H1 (cell line): ENCODE results near the gene LCORL. TPM values are rescaled to one million over a fixed set of nuclear protein-coding genes. Genes with fewer than 3 reads are reported as not detected.

Source experiments
- CTCF ChIA-PET: fragments of 300-600 bp; sonication (Branson Sonifier 250); formaldehyde crosslinking; loops from one replicate; lab custom pipeline; 2021; ENCODE audit not compliant: partially characterized antibody; lab: Charles Lee
- POLR2A ChIA-PET: fragments of 300-600 bp; sonication (Branson Sonifier 250); formaldehyde crosslinking; loops from one replicate; lab custom pipeline; 2021; ENCODE audit warnings: inconsistent platforms; ENCODE audit not compliant: partially characterized antibody; lab: Charles Lee
- DNase-seq, 2 experiments: peaks; one replicate each; pipeline versions ENCODE4 v3.0.0 to v3.0.0-alpha.2; 2010 to 2022; ENCODE audit warnings: low spot score in 2 of 2, low read depth in 1 of 2, mixed read lengths in 1 of 2
- FAIRE-seq: peaks from 2 replicates; lab custom pipeline; 2011; peaks lifted over from hg19 to GRCh38; lab: Jason Lieb, UNC
- H2AFZ ChIP-seq: 2 replicates; pipeline ENCODE4 v1.8.1; 2012; ENCODE audit warnings: low read length, inconsistent platforms
- H2AK5ac ChIP-seq: 2 replicates; pipeline ENCODE4 v1.6.1; 2013; ENCODE audit warnings: low read depth, low read length
- H2BK120ac ChIP-seq: replicated peaks from 2 replicates; pipeline ENCODE3; 2013; ENCODE audit warnings: low read depth, low read length, inconsistent platforms
- H2BK12ac ChIP-seq: 2 replicates; pipeline ENCODE4 v1.6.1; 2013; ENCODE audit warnings: low read depth, low read length
- H2BK15ac ChIP-seq: 2 replicates; pipeline ENCODE4 v1.6.1; 2013; ENCODE audit warnings: low read length
- H2BK20ac ChIP-seq: 2 replicates; pipeline ENCODE4 v1.6.1; 2013; ENCODE audit warnings: low read length
- H2BK5ac ChIP-seq: 2 replicates; pipeline ENCODE4 v1.6.1; 2013; ENCODE audit warnings: low read depth, low read length
- H3K14ac ChIP-seq: 2 replicates; pipeline ENCODE4 v1.6.1; 2013; ENCODE audit warnings: inconsistent platforms; ENCODE audit not compliant: insufficient read length
- H3K18ac ChIP-seq: 2 replicates; pipeline ENCODE4 v1.6.1; 2013; ENCODE audit warnings: low read length; ENCODE audit errors: extremely low read depth
- H3K23ac ChIP-seq: 2 replicates; pipeline ENCODE4 v1.6.1; 2013; ENCODE audit warnings: inconsistent platforms; ENCODE audit not compliant: insufficient read length
- H3K23me2 ChIP-seq: 2 replicates; pipeline ENCODE4 v1.6.1; 2013; ENCODE audit warnings: low read depth, low read length
- H3K27ac ChIP-seq: 2 replicates; pipeline ENCODE4 v1.6.1; 2011; ENCODE audit warnings: low read depth, low read length, inconsistent platforms
- H3K27me3 ChIP-seq, 4 experiments: replicated peaks in 1 of 4; 1 replicate in 1 of 4; 2 replicates in 3 of 4; pipeline versions ENCODE4 v1.6.1 to v1.8.1; 2011 to 2013; ENCODE audit warnings: low read length in 3 of 4, mild to moderate bottlenecking in 3 of 4, inconsistent platforms in 2 of 4, mixed read lengths in 2 of 4, moderate library complexity in 1 of 4; ENCODE audit not compliant: control insufficient read depth in 3 of 4, insufficient read depth in 3 of 4; ENCODE audit errors: extremely low read depth in 1 of 4
- H3K36me3 ChIP-seq, 4 experiments: 2 replicates each; pipeline versions ENCODE4 v1.6.1 to v1.8.1; 2011 to 2013; ENCODE audit warnings: mild to moderate bottlenecking in 4 of 4, low read length in 3 of 4, moderate library complexity in 2 of 4, control low read depth in 1 of 4, inconsistent platforms in 1 of 4; ENCODE audit not compliant: insufficient read depth in 4 of 4, control insufficient read depth in 2 of 4
- H3K4ac ChIP-seq: replicated peaks from 2 replicates; pipeline ENCODE3; 2013; ENCODE audit warnings: low read length, low read depth, mixed read lengths, inconsistent platforms; ENCODE audit not compliant: insufficient read length
- H3K4me1 ChIP-seq, 4 experiments: replicated peaks in 1 of 4; 1 replicate in 1 of 4; 2 replicates in 3 of 4; pipeline versions ENCODE4 v1.6.1 to v1.8.1; 2011 to 2013; ENCODE audit warnings: low read length in 3 of 4, inconsistent platforms in 2 of 4, mixed read lengths in 1 of 4; ENCODE audit not compliant: insufficient read depth in 4 of 4, control insufficient read depth in 3 of 4
- H3K4me2 ChIP-seq, 2 experiments: 2 replicates each; pipeline versions ENCODE4 v1.6.1 to v1.8.1; 2011 to 2013; ENCODE audit warnings: low read depth in 2 of 2, low read length in 2 of 2, control low read depth in 1 of 2, inconsistent platforms in 1 of 2, mild to moderate bottlenecking in 1 of 2; ENCODE audit not compliant: insufficient read depth in 1 of 2
- H3K4me3 ChIP-seq, 4 experiments: fragments of 200-600, 300-600 bp in 1 of 4; sonication (generic), shearing (Covaris generic), sonication (Bioruptor Twin) in 1 of 4; 2 replicates each; pipeline versions ENCODE4 v1.5.1 to v1.8.1; 2011 to 2016; ENCODE audit warnings: low read length in 4 of 4, low read depth in 3 of 4, control low read depth in 2 of 4, inconsistent platforms in 2 of 4, mild to moderate bottlenecking in 2 of 4, mixed read lengths in 1 of 4, moderate library complexity in 1 of 4; ENCODE audit not compliant: insufficient read depth in 2 of 4; ENCODE audit errors: extremely low read depth in 1 of 4
- H3K56ac ChIP-seq: replicated peaks from 2 replicates; pipeline ENCODE3; 2013; ENCODE audit warnings: low read depth, mild to moderate bottlenecking, mixed read lengths, low read length, inconsistent platforms; ENCODE audit not compliant: insufficient read length
- H3K79me1 ChIP-seq: 2 replicates; pipeline ENCODE4 v1.6.1; 2013; ENCODE audit warnings: low read depth, low read length, control low read depth
- H3K79me2 ChIP-seq, 2 experiments: 2 replicates each; pipeline versions ENCODE4 v1.6.1 to v1.8.1; 2012 to 2013; ENCODE audit warnings: low read length in 2 of 2, mild to moderate bottlenecking in 2 of 2, inconsistent platforms in 1 of 2; ENCODE audit not compliant: insufficient read depth in 2 of 2, control insufficient read depth in 1 of 2
- H3K9ac ChIP-seq, 4 experiments: replicated peaks in 1 of 4; 1 replicate in 1 of 4; 2 replicates in 3 of 4; pipeline versions ENCODE4 v1.6.1 to v1.8.1; 2011 to 2013; ENCODE audit warnings: low read depth in 3 of 4, low read length in 3 of 4, control low read depth in 2 of 4, mild to moderate bottlenecking in 2 of 4, moderate library complexity in 2 of 4, inconsistent platforms in 1 of 4; ENCODE audit errors: extremely low read depth in 1 of 4
- H3K9me3 ChIP-seq, 2 experiments: 2 replicates each; pipeline versions ENCODE4 v1.6.1 to v1.8.1; 2012 to 2013; ENCODE audit warnings: mild to moderate bottlenecking in 2 of 2, moderate library complexity in 2 of 2, control low read depth in 1 of 2, inconsistent platforms in 1 of 2, low read depth in 1 of 2, low read length in 1 of 2, mixed read lengths in 1 of 2; ENCODE audit not compliant: insufficient read depth in 2 of 2
- H4K20me1 ChIP-seq, 2 experiments: replicated peaks in 1 of 2; 2 replicates each; pipeline versions ENCODE3 to v1.8.1; 2011 to 2013; ENCODE audit warnings: inconsistent platforms in 2 of 2, low read length in 2 of 2, mild to moderate bottlenecking in 1 of 2; ENCODE audit not compliant: insufficient read depth in 2 of 2, control insufficient read depth in 1 of 2
- H4K5ac ChIP-seq: 2 replicates; pipeline ENCODE4 v1.6.1; 2013; ENCODE audit warnings: low read length, low read depth, mixed read lengths, inconsistent platforms; ENCODE audit not compliant: insufficient read length
- H4K8ac ChIP-seq: 2 replicates; pipeline ENCODE4 v1.8.0; 2013; ENCODE audit warnings: mild to moderate bottlenecking, moderate library complexity, low read length, inconsistent platforms; ENCODE audit not compliant: insufficient read depth; ENCODE audit errors: extremely low read depth
- H4K91ac ChIP-seq: replicated peaks from 2 replicates; pipeline ENCODE3; 2013; ENCODE audit warnings: low read length, mixed read lengths, inconsistent platforms; ENCODE audit not compliant: insufficient read length
- RXRA ChIP-seq: IDR thresholded peaks from 2 replicates; pipeline ENCODE4 v1.6.1; 2011; ENCODE audit warnings: low read depth, mild to moderate bottlenecking, low read length, moderate library complexity; ENCODE audit not compliant: insufficient read depth
- SAP30 ChIP-seq: fragments of 300-600 bp; sonication (generic); IDR thresholded peaks from 2 replicates; pipeline ENCODE4 v1.7.1; 2012; ENCODE audit warnings: low read length, moderate library complexity, mild to moderate bottlenecking, inconsistent platforms; ENCODE audit not compliant: insufficient read depth, insufficient replicate concordance
- SIN3A ChIP-seq, 2 experiments: IDR thresholded peaks in 1 of 2; conservative IDR thresholded peaks in 1 of 2; 2 replicates each; pipeline ENCODE4 v1.6.1; 2011 to 2012; ENCODE audit warnings: low read length in 2 of 2, improper control_type of control experiment in 1 of 2, low read depth in 1 of 2, mild to moderate bottlenecking in 1 of 2
- SRF ChIP-seq: IDR thresholded peaks from 2 replicates; pipeline ENCODE4 v1.6.1; 2011; ENCODE audit warnings: mild to moderate bottlenecking, low read depth, low read length, moderate library complexity
- USF2 ChIP-seq: IDR thresholded peaks from 2 replicates; pipeline ENCODE4 v1.6.1; 2011; ENCODE audit warnings: low read length, improper control_type of control experiment
- WGBS, 2 experiments: shearing (Covaris generic) in 1 of 2; methylation state at CpG; one replicate each; pipeline versions ENCODE4 v1.1.6 to v1.1.7; 2013 to 2015; ENCODE audit warnings: low lambda C conversion rate in 2 of 2, mixed read lengths in 2 of 2, inconsistent platforms in 1 of 2, low coverage in 1 of 2, missing lambda C conversion rate in 1 of 2; ENCODE audit not compliant: insufficient replicate concordance in 2 of 2, insufficient coverage in 1 of 2, insufficient read length in 1 of 2; ENCODE audit errors: extremely low coverage in 1 of 2, missing lambda C conversion rate in 1 of 2; 5-methylcytosine and 5-hydroxymethylcytosine counted together
- polyA plus RNA-seq, 7 experiments: library from polyadenylated mRNA; depleted of rRNA in 3 of 7; stranded (reverse) in 5 of 7; unstranded in 2 of 7; fragments of >200 nt in 5 of 7; fragments of 200-250 nt in 2 of 7; gene quantifications; 1 replicate in 5 of 7; 2 replicates in 1 of 7; 4 replicates in 1 of 7; pipeline versions ENCODE4 v1.2.1 to v1.2.3, GENCODE V29; 2011 to 2013; ENCODE audit warnings: missing spikeins in 2 of 7, mixed read lengths in 2 of 7
- total RNA-seq: library from RNA; stranded (reverse); fragmentation: NEBNext Ultra II Directional; extraction: Animal tissue kit (Norgen Biotek cat#: 25700); gene quantifications from 2 replicates; pipeline ENCODE4 v1.2.1, GENCODE V29; 2021

The LCORL gene
- total and polyA plus RNA-seq, 2 of the 8 experiments (the other 6 are each of a cell fraction or from before 2014, with no cell fraction given): 2.2 to 19.2 TPM

GRCh38 chr4:18020671-18021469 lies 685 bp downstream of the LCORL start:
- peak overlapping the region; percentile 72 to 98 (median 84) for H3K4me3 ChIP-seq
- no peak for TF ChIP-seq RXRA
- no peak for TF ChIP-seq SRF
- peak; percentile 73 to 82; a peak in 3 of 4 replicates for TF ChIP-seq SIN3A (conservative IDR thresholded peaks at IDR 0.05 in 1 of 2, IDR thresholded peaks at IDR 0.05 in 1 of 2; ENCODE audit: low read depth in 1 of 2, low read length in 2 of 2)
- peak; percentile 44; the same call in 1 of the 2 replicates for TF ChIP-seq USF2
- TF ChIP-seq SAP30: peak; percentile 77
- H2BK12ac ChIP-seq: no peak overlapping the region
- H3K36me3 ChIP-seq: no peaks in the 10 kb centered on the region
- H2BK20ac ChIP-seq: no peak overlapping the region
- FAIRE-seq (no peak), DNase-seq (peak; percentile 39 to 77)
- peaks cover 0 to 48% of the 10 kb centered on the region in 2 experiments; a peak in 3 of 4 replicates for H3K79me2 ChIP-seq
- peaks cover 2 to 21% (median 14%) of the 10 kb centered on the region in 4 experiments for H3K27me3 ChIP-seq
- peak overlapping the region; percentile 92; the same call in 1 of the 2 replicates for H4K8ac ChIP-seq
- no peak overlapping the region for H3K23ac ChIP-seq
- peak overlapping the region; percentile 42 for H3K56ac ChIP-seq
- H3K23me2 ChIP-seq: peaks cover 10% of the 10 kb centered on the region; the same call in 1 of the 2 replicates
- H2AFZ ChIP-seq: no peak overlapping the region
- H2AK5ac ChIP-seq: no peak overlapping the region
- H2BK5ac ChIP-seq: no peak overlapping the region
- H3K4me2 ChIP-seq: peak overlapping the region; percentile 87 to 88
- H3K79me1 ChIP-seq: no peaks in the 10 kb centered on the region
- 1% methylated on average over 34 of the region's 90 CpGs; no CpG with 5 or more reads in 1 of the 2 experiments for WGBS, 2 experiments
- H4K20me1 ChIP-seq: peaks cover 3 to 6% of the 10 kb centered on the region in 2 experiments
- H3K14ac ChIP-seq: no peak overlapping the region
- H2BK120ac ChIP-seq: no peak overlapping the region
- no peak overlapping the region for H2BK15ac ChIP-seq
- ChIA-PET CTCF (interaction anchor here (0.7 kb wide), 1 partner anchor 10 kb away, joined by 3 read pairs; no protein-coding TSS in a partner anchor), POLR2A (interaction anchor here (0.6 to 1.8 kb wide), 4 partner anchors 10 to 572 kb away, joined by 3 to 7 read pairs (median 4); no protein-coding TSS in a partner anchor)
- no peak overlapping the region for H3K4ac ChIP-seq
- H3K27ac ChIP-seq: peak overlapping the region; percentile 61; the same call in 1 of the 2 replicates
- no peaks in the 10 kb centered on the region for H3K4me1 ChIP-seq
- no peak overlapping the region; the same call in 1 of the 2 replicates for H3K18ac ChIP-seq
- H3K9me3 ChIP-seq: no peaks in the 10 kb centered on the region
- no peak overlapping the region for H4K5ac ChIP-seq
- H3K9ac ChIP-seq: peak overlapping the region; percentile 56 to 89 (median 78); a peak in 6 of 7 replicates
- H4K91ac ChIP-seq: no peak overlapping the region
